Tibial artery (tissue), 4 donors: ENCODE measurements around the gene PLEKHH2.
A peak's percentile ranks its signal among the peaks of the same experiment; 100 is the strongest.
"Not testable (repeated sequence)": the region's sequence is repeated elsewhere in the genome, so short reads cannot be mapped to it uniquely, and the experiment has no call there.

ENCODE experiments used
- DNase-seq, 2 donors: peaks; one replicate each; pipeline ENCODE4 v3.0.0-alpha.2; 2019
- H3K27ac ChIP-seq, 2 donors: fragments of 200-600 bp; sonication (generic) in 1 of 2; 1 replicate in 1 of 2; 2 replicates in 1 of 2; pipeline ENCODE4 v1.5.1; 2018 to 2019; ENCODE audit warnings: mild to moderate bottlenecking in 1 of 2
- H3K27me3 ChIP-seq, 2 donors: fragments of 200-600 bp; sonication (generic) in 1 of 2; one replicate each; pipeline versions ENCODE4 v1.5.1 to v1.6.0; 2016 to 2019
- H3K36me3 ChIP-seq, 3 donors: fragments of 200-600 bp; sonication (generic) in 2 of 3; one replicate each; pipeline ENCODE4 v1.5.1; 2016 to 2019; ENCODE audit warnings: mild to moderate bottlenecking in 2 of 3
- H3K4me1 ChIP-seq, 4 donors: fragments of 200-600 bp; sonication (generic) in 2 of 4; 1 replicate in 3 of 4; 2 replicates in 1 of 4; pipeline ENCODE4 v1.5.1; 2016 to 2019
- H3K4me3 ChIP-seq, 2 donors: fragments of 200-600 bp; sonication (generic) in 1 of 2; 1 replicate in 1 of 2; 2 replicates in 1 of 2; pipeline ENCODE4 v1.5.1; 2018 to 2019; ENCODE audit warnings: mild to moderate bottlenecking in 2 of 2
- H3K9me3 ChIP-seq, 3 donors: fragments of 200-600 bp; sonication (generic) in 1 of 3; one replicate each; pipeline ENCODE4 v1.5.1; 2016 to 2019
- CTCF ChIP-seq, 2 experiments: fragments of 200-600 bp in 1 of 2; fragments of 450-650 bp in 1 of 2; IDR thresholded peaks; one replicate each; pipeline ENCODE4 v1.5.1; 2017 to 2019; ENCODE audit warnings: antibody characterized with exemption in 2 of 2, mild to moderate bottlenecking in 1 of 2, moderate library complexity in 1 of 2
- intact Hi-C: fragments of 100-400 bp; cut with DNase I; formaldehyde crosslinking; loops from one replicate; pipeline ENCODE4 v1.15.0; 2023; ENCODE audit warnings: low total_unique reads

Gene PLEKHH2

GRCh38 chr2:43637030-43637803 is at the start of gene PLEKHH2:
Gene PLEKHH2, plus strand, starts transcription at chr2:43637260. Its CDS starts 7,414 bp downstream, at chr2:43644674.
- Histone ChIP-seq H3K9me3 (peaks cover 0 to 3% (median 0%) of the 10 kb centered on the region in 3 donors), H3K4me3 (peak within 1 kb of the TSS; percentile 98 to 99), H3K36me3 (no peaks in the 10 kb centered on the region), H3K27ac (peak within 1 kb of the TSS; percentile 90 to 93), H3K27me3 (peaks cover 0 to 8% of the 10 kb centered on the region in 2 donors), H3K4me1 (peaks cover 0 to 12% (median 5%) of the 10 kb centered on the region in 4 donors)
- DNase-seq, result peak; percentile 89 to 95
- intact Hi-C loops, result no loop called here
- no peak for TF ChIP-seq CTCF (IDR thresholded peaks at IDR 0.05)

DNA sequence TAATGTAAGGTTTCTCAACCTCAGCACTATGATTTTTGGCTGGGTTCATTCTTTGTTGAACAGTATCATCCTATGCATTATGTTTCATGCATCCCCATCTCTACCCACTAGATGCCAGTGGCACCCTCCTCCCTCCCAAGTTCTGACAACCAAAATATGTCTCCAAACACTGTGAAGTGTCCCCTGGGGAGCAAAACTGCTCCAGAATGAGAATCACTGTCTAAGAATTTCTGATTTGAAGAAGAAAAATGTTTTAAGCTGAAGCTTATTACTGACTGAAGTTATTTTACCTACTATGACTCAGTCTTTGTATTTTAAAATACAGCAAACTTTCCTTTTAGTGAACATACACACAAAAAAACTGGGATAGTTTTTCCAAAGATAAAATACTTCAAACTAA is 44.6 kb upstream of the PLEKHH2 start:
- no peaks in the 10 kb centered on the region for H3K27me3 ChIP-seq
- H3K4me3 ChIP-seq, result no peak overlapping the region
- H3K36me3 ChIP-seq, result peaks cover 6 to 27% (median 25%) of the 10 kb centered on the region in 3 donors
- H3K4me1 ChIP-seq, result peaks cover 0 to 38% (median 14%) of the 10 kb centered on the region in 4 donors
- no peak for TF ChIP-seq CTCF (IDR thresholded peaks at IDR 0.05)
- intact Hi-C loops, result no loop called here
- H3K27ac ChIP-seq, result no peak overlapping the region
- no peak for DNase-seq
- H3K9me3 ChIP-seq, result no peaks in the 10 kb centered on the region

DNA sequence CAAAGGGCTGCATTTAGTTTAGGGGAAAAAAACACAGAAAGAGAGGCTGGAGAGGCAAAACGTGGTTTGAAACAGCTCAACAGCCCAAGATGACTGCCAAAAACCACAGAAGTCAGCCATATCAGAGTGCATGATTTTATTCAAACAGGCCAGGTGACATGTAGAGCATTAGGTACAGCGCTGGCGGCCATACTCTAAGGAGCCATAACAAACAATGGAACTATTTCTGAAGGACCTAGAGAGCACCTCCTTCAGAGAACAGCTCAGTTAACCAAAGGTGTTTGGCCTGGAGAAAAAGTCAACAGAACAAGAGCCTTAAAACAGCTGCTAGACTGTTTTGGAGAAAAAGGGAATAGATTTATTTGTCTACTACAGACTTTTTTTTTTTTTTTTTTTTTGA is 43.8 kb upstream of the PLEKHH2 start:
- Histone ChIP-seq H3K27ac (no peak overlapping the region), H3K4me1 (peaks cover 0 to 38% (median 14%) of the 10 kb centered on the region in 4 donors), H3K36me3 (peaks cover 6 to 25% (median 24%) of the 10 kb centered on the region in 3 donors), H3K4me3 (no peak overlapping the region), H3K27me3 (no peaks in the 10 kb centered on the region), H3K9me3 (no peaks in the 10 kb centered on the region)
- no peak for DNase-seq
- intact Hi-C loops, result no loop called here
- no peak for TF ChIP-seq CTCF (IDR thresholded peaks at IDR 0.05)

DNA sequence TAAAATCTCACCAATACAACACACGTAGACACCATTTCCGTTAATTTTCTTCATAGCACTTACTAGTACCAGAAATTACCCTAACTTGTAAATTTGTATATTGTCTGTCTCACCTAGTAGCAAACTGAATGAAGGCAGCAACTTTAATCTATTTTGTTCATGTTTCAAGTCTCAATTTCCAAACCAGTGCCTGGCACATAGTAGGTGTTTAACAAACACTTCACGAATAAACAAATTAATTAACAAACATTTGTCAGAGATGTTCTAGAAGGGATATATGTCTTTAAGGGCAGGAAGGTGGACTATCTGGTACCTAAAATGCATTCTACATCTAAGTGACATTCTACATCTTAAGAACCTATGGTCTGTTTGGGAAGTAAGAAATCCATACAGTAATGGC is 42.2 kb upstream of the PLEKHH2 start:
- peaks cover 0 to 38% (median 14%) of the 10 kb centered on the region in 4 donors for H3K4me1 ChIP-seq
- intact Hi-C loops, result no loop called here
- no peak for TF ChIP-seq CTCF (IDR thresholded peaks at IDR 0.05)
- no peak overlapping the region for H3K27ac ChIP-seq
- H3K4me3 ChIP-seq, result peak overlapping the region; percentile 72 to 88
- DNase-seq, result no peak
- no peaks in the 10 kb centered on the region for H3K27me3 ChIP-seq
- peaks cover 2 to 15% (median 13%) of the 10 kb centered on the region in 3 donors for H3K36me3 ChIP-seq
- no peaks in the 10 kb centered on the region for H3K9me3 ChIP-seq

GRCh38 chr2:43595603-43596412 is 41.3 kb upstream of the PLEKHH2 start, which contains the start of gene THADA:
Gene THADA, minus strand, starts transcription at chr2:43596038. Its CDS starts 3,646 bp downstream, at chr2:43592392.
- H3K36me3 ChIP-seq, result peaks cover 0 to 5% (median 5%) of the 10 kb centered on the region in 3 donors
- peak within 1 kb of the TSS; percentile 72 to 88 for H3K4me3 ChIP-seq
- intact Hi-C loops, result no loop called here
- no peaks in the 10 kb centered on the region for H3K27me3 ChIP-seq
- no peaks in the 10 kb centered on the region for H3K9me3 ChIP-seq
- H3K4me1 ChIP-seq, result peaks cover 0 to 38% (median 14%) of the 10 kb centered on the region in 4 donors
- peak within 1 kb of the TSS; percentile 92 to 95 for H3K27ac ChIP-seq
- peak; percentile 99 for DNase-seq
- no peak for TF ChIP-seq CTCF (IDR thresholded peaks at IDR 0.05)

DNA sequence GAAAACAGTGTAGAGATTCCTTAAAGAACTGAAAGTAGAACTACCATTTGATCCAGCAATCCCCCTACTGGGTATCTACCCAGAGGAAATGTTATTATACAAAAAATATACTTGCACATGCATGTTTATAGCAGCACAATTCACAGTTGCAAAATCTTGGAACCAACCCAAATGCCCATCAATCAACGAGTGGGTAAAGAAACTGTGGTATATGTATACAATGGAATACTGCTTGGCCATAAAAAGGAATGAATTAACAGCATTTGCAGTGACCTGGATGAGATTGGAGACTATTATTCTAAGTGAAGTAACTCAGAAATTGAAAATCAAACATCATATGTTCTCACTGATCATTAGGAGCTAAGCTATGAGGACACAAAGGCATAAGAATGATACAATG is 36.5 kb upstream of the PLEKHH2 start:
- intact Hi-C loops, H3K9me3 ChIP-seq, H3K4me1 ChIP-seq, H3K4me3 ChIP-seq, H3K36me3 ChIP-seq, DNase-seq, H3K27ac ChIP-seq, H3K27me3 ChIP-seq: not testable (repeated sequence)
